ENCODE results near the gene ALDOC. TPM values are rescaled to one million over a fixed set of nuclear protein-coding genes. Genes with fewer than 3 reads are reported as not detected.
A peak's percentile ranks its signal among the peaks of the same experiment; 100 is the strongest.
"Not testable (repeated sequence)": the region's sequence is repeated elsewhere in the genome, so short reads cannot be mapped to it uniquely, and the experiment has no call there.

ALDOC gene
- total RNA-seq, 1 donor from 2014 or later: 44.0 TPM

DNA sequence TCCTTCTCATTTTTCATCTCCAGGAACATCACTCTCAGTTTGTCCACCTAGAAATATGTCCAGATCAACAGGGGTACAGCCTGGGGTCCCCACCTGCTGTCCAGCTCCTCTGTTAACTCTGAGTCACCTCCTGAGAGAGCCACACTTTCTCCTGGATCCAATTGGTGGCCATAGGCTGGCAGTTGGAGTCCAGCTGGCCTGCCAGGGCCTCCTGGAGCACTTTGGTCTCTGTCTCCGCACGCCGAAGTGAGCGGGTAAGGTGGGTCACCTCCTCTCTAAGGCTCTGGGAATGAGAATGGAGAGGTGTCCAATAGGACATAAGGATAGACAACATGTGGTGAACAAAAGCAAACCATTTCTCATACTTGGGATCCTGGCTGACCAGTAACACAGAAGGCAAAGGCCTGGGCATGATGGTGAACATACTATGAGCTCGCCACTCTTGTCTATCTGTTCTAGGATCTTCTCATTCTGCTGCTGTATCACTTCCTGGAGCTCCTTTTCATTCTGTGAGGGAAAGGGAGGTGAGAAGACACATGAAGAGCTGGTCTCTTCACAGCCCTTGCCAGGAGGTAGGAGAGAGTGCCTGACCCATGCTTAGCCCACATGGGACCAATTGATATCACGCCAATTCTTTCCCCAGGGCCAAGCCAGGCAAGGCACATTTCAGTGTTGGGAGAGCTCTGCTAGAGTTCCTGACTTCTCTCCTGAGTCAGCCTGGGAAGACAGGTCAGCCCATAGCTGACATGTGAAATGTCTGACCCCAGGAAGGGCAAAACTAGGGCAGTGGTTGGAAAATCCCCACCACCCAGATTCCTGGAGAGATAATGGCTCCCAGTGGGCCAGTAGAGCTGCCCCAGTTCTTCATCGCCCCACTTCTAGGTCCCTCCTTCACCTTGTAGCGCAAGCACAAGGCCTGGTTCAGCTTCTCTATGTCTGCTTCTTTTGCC lies 1.8 kb upstream of the ALDOC start:
- Mint-ChIP-seq H3K4me1 (ENCODE audit: low read depth) (peaks cover 63% of the 10 kb centered on the region), H3K36me3 (ENCODE audit: low read depth) (peaks cover 38% of the 10 kb centered on the region), H3K27ac (peak overlapping the region; percentile 77), H3K27me3 (ENCODE audit: insufficient read depth) (no peaks in the 10 kb centered on the region), H3K4me3 (peak overlapping the region; percentile 64), H3K9me3 (no peaks in the 10 kb centered on the region)
- intact Hi-C loops (cut with micrococcal nuclease): loop anchor here (1.0 to 10.0 kb wide), 4 partner anchors 7 to 376 kb away; partner anchors contain the start of genes PHF12, PIGS and SPAG5
- DNase-seq (ENCODE audit: low spot score): no peak

DNA sequence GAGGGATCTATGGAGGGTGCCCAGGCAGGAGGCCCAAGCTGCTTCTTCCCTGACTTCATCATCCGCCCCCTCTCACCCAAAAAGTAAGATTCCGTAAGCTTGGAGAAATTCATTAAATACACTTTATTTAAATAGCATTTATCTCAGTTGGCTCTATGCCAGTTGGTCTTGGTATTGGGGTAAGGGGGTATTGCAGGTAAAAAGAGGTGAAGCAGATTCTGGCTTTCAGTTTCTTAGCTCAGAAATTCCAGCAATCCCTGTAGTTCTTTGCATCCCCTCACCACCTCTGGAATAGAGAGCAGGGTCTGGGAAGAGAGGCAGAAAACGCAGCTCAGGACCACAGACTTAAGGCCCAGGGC lies 750 bp upstream of the ALDOC start:
- H3K4me1 Mint-ChIP-seq (ENCODE audit: low read depth): peaks cover 73% of the 10 kb centered on the region
- peaks cover 44% of the 10 kb centered on the region for H3K36me3 Mint-ChIP-seq (ENCODE audit: low read depth)
- no peak overlapping the region for H3K4me3 Mint-ChIP-seq
- no peaks in the 10 kb centered on the region for H3K27me3 Mint-ChIP-seq (ENCODE audit: insufficient read depth)
- no peak for DNase-seq (ENCODE audit: low spot score)
- H3K27ac Mint-ChIP-seq: no peak overlapping the region
- intact Hi-C loops (cut with micrococcal nuclease): loop anchor here (10.0 kb wide), 2 partner anchors 347 to 377 kb away; partner anchors contain the start of gene PHF12
- H3K9me3 Mint-ChIP-seq: no peaks in the 10 kb centered on the region

DNA sequence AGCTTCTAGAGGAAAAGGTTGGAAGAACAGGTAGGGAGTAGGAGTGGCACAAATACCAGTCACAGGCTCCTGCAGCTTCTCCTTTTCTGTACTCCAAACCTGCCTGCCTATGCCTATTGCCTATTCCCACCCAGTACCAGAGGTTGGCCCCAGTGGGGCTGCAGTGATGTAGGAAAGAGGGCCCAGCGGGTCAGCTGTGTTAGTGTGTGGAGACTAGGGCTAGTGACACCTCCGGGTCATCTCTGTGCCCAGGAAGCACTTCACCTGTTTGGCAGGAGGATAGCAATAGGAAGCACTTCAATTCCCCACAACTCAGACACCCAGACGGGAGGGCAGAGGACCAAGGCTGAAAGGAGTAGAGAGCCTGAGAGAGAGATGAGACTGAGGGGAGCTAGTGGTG lies 679 bp downstream of the ALDOC start:
- not testable (repeated sequence) for DNase-seq (ENCODE audit: low spot score); H3K9me3 Mint-ChIP-seq; H3K27me3 Mint-ChIP-seq (ENCODE audit: insufficient read depth)
- peaks cover 82% of the 10 kb centered on the region for H3K4me1 Mint-ChIP-seq (ENCODE audit: low read depth)
- peak overlapping the region; percentile 94 for H3K27ac Mint-ChIP-seq
- intact Hi-C loops (cut with micrococcal nuclease): loop anchor here (1.0 to 10.0 kb wide), 6 partner anchors 24 to 379 kb away; partner anchors contain the start of genes PHF12, PROCA1 and UNC119
- H3K4me3 Mint-ChIP-seq: peak overlapping the region; percentile 86
- H3K36me3 Mint-ChIP-seq (ENCODE audit: low read depth): peaks cover 44% of the 10 kb centered on the region

DNA sequence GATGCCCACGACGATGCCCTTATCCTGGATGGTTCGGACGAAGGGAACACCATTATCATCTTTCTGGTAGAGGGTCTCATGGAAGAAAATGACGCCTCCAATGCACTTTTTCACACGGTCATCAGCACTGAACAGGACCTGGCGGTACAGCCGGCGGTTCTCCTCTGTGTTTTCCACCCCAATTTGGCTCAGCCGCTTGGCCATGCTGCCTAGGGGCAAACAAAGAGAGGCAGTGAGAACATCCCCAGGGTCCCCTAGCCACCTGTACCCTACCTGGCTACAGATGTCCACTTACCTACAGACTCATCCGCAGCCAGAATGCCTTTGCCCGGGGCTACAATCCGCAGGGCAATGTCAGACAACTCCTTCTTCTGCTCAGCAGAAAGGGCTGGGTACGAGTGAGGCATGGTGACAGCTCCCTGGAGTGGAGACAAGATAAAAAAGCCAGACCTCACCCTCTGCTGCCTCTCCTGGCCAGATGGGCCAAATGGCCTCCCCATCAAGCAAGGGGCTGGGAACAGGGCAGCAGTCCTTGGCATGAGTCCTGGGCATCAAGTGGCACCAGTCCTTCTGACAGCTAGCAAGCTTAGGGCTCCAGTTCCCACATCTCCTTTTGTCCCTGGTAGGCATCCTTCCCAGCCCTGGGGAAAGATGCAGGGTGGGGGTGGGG lies 1.4 kb downstream of the ALDOC start:
- H3K36me3 Mint-ChIP-seq (ENCODE audit: low read depth): peaks cover 38% of the 10 kb centered on the region

DNA sequence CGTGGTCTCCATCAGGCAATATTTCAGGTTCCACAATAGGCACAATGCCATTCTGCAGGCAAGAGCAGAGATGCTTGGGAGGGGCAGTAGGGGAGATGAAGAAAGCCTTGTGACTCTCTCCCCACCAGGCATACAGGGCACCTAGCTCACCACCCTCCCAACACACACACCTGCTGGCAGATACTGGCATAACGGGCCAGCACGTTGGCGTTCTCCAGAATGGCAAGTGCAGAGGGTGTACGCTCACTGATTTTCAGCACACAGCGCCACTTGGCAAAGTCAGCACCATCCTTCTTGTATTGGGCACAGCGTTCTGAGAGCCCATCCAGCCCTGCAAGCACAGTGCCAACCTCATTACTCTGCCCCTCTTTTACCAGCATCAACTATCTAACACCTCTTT lies 2.2 kb downstream of the ALDOC start:
- peaks cover 80% of the 10 kb centered on the region for H3K4me1 Mint-ChIP-seq (ENCODE audit: low read depth)
- intact Hi-C loops (cut with micrococcal nuclease): loop anchor here (5.0 to 10.0 kb wide), 3 partner anchors 88 to 380 kb away; partner anchors contain the start of genes PHF12, SDF2 and SUPT6H
- H3K27me3 Mint-ChIP-seq (ENCODE audit: insufficient read depth): no peaks in the 10 kb centered on the region
- H3K27ac Mint-ChIP-seq: no peak overlapping the region
- H3K4me3 Mint-ChIP-seq: peak overlapping the region; percentile 26
- H3K36me3 Mint-ChIP-seq (ENCODE audit: low read depth): peaks cover 37% of the 10 kb centered on the region
- H3K9me3 Mint-ChIP-seq: no peaks in the 10 kb centered on the region
- DNase-seq (ENCODE audit: low spot score): no peak

More for the DNA sequence above, 1.4 kb downstream of the ALDOC start:
- H3K27ac Mint-ChIP-seq: no peak overlapping the region
- no peaks in the 10 kb centered on the region for H3K27me3 Mint-ChIP-seq (ENCODE audit: insufficient read depth)
- H3K4me3 Mint-ChIP-seq: peak overlapping the region; percentile 86
- DNase-seq (ENCODE audit: low spot score): no peak
- H3K4me1 Mint-ChIP-seq (ENCODE audit: low read depth): peaks cover 81% of the 10 kb centered on the region
- intact Hi-C loops (cut with micrococcal nuclease): loop anchor here (10.0 kb wide), 2 partner anchors 350 to 380 kb away; partner anchors contain the start of gene PHF12
- no peaks in the 10 kb centered on the region for H3K9me3 Mint-ChIP-seq

DNA sequence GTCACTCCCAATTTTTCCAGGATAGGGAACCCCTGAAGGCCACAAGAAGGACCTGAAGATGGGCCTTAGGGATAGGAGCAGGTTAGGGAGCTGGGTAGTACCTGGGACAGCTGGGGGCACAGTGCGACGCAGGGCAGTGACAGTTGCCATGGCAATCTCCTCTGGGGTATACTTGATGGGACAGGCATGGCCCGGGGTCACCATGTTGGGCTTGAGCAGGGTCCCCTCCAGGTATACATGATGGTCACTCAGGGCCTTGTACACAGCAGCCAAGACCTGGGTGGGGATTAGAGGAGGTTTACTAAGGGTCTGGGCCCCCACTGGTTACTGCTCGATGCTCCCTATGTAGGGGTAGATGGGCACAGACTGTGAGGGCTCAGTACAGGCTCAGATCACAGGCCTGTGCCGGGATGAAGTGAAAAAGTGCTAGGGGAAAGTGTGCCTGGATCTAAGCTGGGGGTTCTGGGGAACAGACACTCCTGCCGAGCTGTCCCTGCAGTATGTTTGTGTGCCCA lies 2.7 kb downstream of the ALDOC start:
- Mint-ChIP-seq H3K4me3 (no peak overlapping the region), H3K36me3 (ENCODE audit: low read depth) (peaks cover 35% of the 10 kb centered on the region), H3K27ac (no peak overlapping the region), H3K9me3 (no peaks in the 10 kb centered on the region), H3K4me1 (ENCODE audit: low read depth) (peaks cover 77% of the 10 kb centered on the region), H3K27me3 (ENCODE audit: insufficient read depth) (no peaks in the 10 kb centered on the region)
- no peak for DNase-seq (ENCODE audit: low spot score)
- intact Hi-C loops (cut with micrococcal nuclease): loop anchor here (5.0 to 10.0 kb wide), 3 partner anchors 88 to 381 kb away; partner anchors contain the start of genes PHF12, SDF2 and SUPT6H

DNA sequence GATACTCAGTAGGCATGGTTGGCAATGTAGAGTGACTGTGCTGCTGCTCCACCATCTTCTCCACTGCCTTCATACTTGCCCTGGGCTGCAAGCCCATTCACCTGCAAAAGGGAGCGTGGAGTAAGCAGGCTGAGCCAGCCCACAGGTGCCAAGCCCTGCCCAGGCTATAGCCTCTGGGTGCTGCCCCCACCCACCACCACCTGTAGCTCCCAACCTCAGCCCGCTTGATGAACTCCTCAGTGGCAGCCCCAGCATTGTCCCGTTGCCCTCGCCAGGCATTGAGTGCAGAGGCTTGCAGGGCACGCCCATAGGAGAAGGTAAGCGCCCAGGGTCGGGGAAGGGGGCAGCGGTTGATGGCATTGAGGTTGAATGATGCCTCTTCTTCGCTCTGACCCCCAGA lies 3.2 kb downstream of the ALDOC start:
- no peaks in the 10 kb centered on the region for H3K9me3 Mint-ChIP-seq
- peaks cover 33% of the 10 kb centered on the region for H3K36me3 Mint-ChIP-seq (ENCODE audit: low read depth)
- no peak overlapping the region for H3K27ac Mint-ChIP-seq
- peaks cover 74% of the 10 kb centered on the region for H3K4me1 Mint-ChIP-seq (ENCODE audit: low read depth)
- intact Hi-C loops (cut with micrococcal nuclease): loop anchor here (5.0 to 10.0 kb wide), 3 partner anchors 89 to 381 kb away; partner anchors contain the start of genes PHF12, SDF2 and SUPT6H
- no peak for DNase-seq (ENCODE audit: low spot score)
- H3K4me3 Mint-ChIP-seq: peak overlapping the region; percentile 13
- no peaks in the 10 kb centered on the region for H3K27me3 Mint-ChIP-seq (ENCODE audit: insufficient read depth)

DNA sequence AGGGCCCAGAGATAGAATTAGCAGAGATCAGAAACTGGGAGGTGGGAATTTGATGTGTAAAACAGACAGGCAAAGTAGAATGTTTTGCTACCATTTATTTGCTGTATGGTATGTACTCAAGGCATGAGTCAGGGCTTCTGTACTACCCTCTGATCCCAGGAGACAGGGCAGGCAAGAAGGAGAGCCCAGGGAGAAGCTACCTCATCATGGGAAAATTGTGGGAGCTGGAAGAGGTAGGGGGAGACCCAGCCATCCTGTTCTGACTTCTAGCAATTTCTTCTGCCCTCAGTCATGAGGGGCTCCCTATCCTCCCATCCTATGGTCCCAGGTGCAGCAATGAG lies 3.7 kb downstream of the ALDOC start:
- intact Hi-C loops (cut with micrococcal nuclease): loop anchor here (5.0 to 10.0 kb wide), 3 partner anchors 89 to 382 kb away; partner anchors contain the start of genes PHF12, SDF2 and SUPT6H
- no peak for DNase-seq (ENCODE audit: low spot score)
- Mint-ChIP-seq H3K4me3 (peak overlapping the region; percentile 94), H3K27ac (peak overlapping the region; percentile 18), H3K36me3 (ENCODE audit: low read depth) (peaks cover 34% of the 10 kb centered on the region), H3K9me3 (no peaks in the 10 kb centered on the region), H3K27me3 (ENCODE audit: insufficient read depth) (no peaks in the 10 kb centered on the region), H3K4me1 (ENCODE audit: low read depth) (peaks cover 77% of the 10 kb centered on the region)

DNA sequence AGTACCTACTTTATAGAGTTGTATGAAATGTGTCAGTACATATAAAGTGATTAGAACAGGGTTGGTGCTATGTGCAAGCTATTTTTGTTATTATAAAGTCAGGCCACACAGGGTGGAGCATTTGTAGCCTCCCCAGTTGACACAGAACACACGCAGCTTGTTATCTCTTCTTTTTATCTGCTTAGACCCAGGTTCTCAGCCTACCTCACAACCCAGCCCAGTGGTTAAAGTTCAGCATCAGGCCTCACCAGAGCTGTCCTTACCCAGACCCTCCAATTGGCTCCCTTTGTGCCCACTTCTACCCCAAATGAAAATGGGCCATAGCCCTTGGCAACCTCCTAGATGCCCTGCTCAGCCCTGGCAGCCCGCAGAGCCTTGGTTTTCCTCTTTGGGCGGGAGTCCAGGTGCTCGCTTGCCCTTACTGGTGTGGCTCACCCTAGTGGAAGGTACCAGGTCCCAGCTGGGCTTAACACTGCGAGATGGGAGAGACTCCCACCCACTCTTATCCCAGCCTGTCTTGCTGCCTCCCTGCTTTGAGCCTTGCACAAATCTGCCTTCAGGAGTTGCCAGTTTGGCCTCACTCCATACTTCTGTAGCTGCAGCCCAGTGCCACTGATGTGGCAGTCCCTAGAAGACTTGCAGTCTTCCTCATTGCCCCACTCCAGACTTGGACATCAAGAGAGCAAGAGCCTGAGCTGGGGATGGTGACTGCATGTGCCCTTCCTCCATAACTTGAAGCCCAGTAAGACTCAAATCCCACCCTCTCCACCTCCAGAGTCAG lies 4.2 kb downstream of the ALDOC start:
- Mint-ChIP-seq H3K36me3 (ENCODE audit: low read depth) (peaks cover 38% of the 10 kb centered on the region), H3K27ac (peak overlapping the region; percentile 88), H3K9me3 (no peaks in the 10 kb centered on the region), H3K4me3 (peak overlapping the region; percentile 94), H3K4me1 (ENCODE audit: low read depth) (peaks cover 82% of the 10 kb centered on the region), H3K27me3 (ENCODE audit: insufficient read depth) (no peaks in the 10 kb centered on the region)
- DNase-seq (ENCODE audit: low spot score): no peak
- intact Hi-C loops (cut with micrococcal nuclease): loop anchor here (5.0 to 10.0 kb wide), 3 partner anchors 90 to 382 kb away; partner anchors contain the start of genes PHF12, SDF2 and SUPT6H

DNA sequence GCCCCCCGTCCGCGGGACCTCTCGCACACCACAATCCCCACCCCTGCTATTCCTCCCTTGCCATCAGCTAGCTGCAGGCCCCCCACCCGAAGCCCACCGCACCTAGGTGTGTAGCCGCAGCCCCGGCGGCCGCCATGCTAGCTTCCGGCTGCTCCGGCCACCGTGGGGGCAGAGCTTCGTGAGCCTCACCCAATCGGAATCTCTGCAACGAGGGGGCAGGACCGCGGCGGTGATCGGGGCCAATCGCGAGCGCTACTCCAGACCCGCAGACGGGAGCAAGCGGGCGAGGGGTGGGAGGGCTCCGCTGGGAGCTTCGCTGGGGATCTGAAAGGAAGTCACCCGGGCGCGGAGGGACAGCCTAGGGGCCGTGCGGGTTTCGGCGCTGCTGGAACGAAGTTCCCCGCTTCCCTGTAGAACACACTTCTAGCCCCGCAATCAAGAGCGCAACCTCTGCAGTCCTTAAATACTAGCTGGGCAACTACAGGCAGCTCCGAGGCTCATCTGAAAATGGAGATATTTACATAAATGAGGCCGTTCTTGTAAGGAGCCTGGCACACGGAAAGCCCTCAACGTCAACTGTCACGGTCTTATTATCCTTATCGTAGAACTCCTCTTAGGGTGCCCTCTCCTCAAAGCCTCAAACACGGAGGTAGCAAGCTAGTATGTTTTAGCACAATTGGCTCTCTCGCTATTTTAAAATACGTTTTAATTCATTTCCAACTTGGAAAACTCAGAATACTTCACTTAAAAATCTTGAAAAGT lies 5.2 kb downstream of the ALDOC start, which contains the start of gene PIGS:
Gene PIGS (minus strand): TSS at position 164 of the 762 bp plus-strand sequence. CDS start 28 bp downstream, at position 136.
- H3K36me3 Mint-ChIP-seq (ENCODE audit: low read depth): peaks cover 38% of the 10 kb centered on the region
- peak within 1 kb of the TSS; percentile 88 for H3K27ac Mint-ChIP-seq
- no peaks in the 10 kb centered on the region for H3K9me3 Mint-ChIP-seq
- peaks cover 81% of the 10 kb centered on the region for H3K4me1 Mint-ChIP-seq (ENCODE audit: low read depth)
- DNase-seq (ENCODE audit: low spot score): peak; percentile 91
- H3K4me3 Mint-ChIP-seq: peak within 1 kb of the TSS; percentile 94
- intact Hi-C loops (cut with micrococcal nuclease): loop anchor here (1.0 to 10.0 kb wide), 7 partner anchors 8 to 383 kb away; partner anchors contain the start of genes BLTP2, PHF12, SDF2 and SPAG5
- H3K27me3 Mint-ChIP-seq (ENCODE audit: insufficient read depth): no peaks in the 10 kb centered on the region

DNA sequence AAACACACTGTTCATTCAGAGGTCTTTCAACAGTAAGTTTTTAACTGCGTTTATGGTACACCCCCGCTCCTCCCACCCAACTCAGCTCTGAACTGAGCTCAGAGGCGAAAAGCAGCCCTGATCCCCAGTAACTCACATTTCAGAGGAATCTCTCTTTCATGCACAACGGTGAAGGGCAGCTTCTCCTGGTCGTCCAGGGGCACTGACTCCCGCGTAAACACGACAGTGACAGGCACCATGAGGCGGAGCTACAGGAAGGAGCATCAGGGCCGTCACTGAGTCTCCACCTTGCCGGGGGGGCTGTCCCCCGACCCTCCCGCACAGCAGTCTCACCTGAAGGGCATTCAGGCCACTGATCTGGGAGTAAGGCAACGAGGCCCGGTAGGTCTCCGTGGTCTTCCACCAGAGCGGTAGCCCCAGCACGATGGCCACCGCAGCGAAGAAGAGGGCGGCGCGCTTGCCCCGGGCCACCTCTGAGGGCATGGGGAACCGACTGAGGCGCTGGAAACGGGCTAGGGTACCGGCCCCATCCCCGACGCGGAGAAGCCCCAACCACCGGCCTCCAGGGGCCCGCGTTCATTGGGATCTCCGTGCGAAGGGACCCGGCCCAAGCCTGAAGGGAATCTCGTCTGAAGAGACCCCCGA lies 5.9 kb downstream of the ALDOC start:
- Mint-ChIP-seq H3K27ac (peak overlapping the region; percentile 86), H3K9me3 (no peaks in the 10 kb centered on the region), H3K27me3 (ENCODE audit: insufficient read depth) (no peaks in the 10 kb centered on the region), H3K36me3 (ENCODE audit: low read depth) (peaks cover 36% of the 10 kb centered on the region), H3K4me3 (peak overlapping the region; percentile 94), H3K4me1 (ENCODE audit: low read depth) (peaks cover 74% of the 10 kb centered on the region)
- DNase-seq (ENCODE audit: low spot score): peak; percentile 45
- intact Hi-C loops (cut with micrococcal nuclease): loop anchor here (1.0 to 10.0 kb wide), 7 partner anchors 8 to 384 kb away; partner anchors contain the start of genes BLTP2, PHF12, SDF2 and SPAG5
